Uterus (tissue), 4 donors: ENCODE data around the gene ZNF786. TPM values are rescaled to one million over a fixed set of nuclear protein-coding genes. Genes with fewer than 3 reads are reported as not detected.

Experiments
- DNase-seq, 2 donors: peaks; one replicate each; pipeline ENCODE4 v3.0.0-alpha.2; 2019 to 2020
- H3K27ac ChIP-seq, 2 donors: fragments of 200-600 bp; sonication (generic); 1 replicate in 1 of 2; 2 replicates in 1 of 2; pipeline ENCODE4 v1.5.1; 2016 to 2018
- H3K27me3 ChIP-seq, 2 donors: fragments of 200-600 bp; sonication (generic); one replicate each; pipeline ENCODE4 v1.5.1; 2018 to 2019; ENCODE audit warnings: control low read depth in 1 of 2
- H3K36me3 ChIP-seq, 2 donors: fragments of 200-600 bp; sonication (generic); one replicate each; pipeline ENCODE4 v1.5.1; 2019; ENCODE audit warnings: control low read depth in 1 of 2
- H3K4me1 ChIP-seq, 2 donors: fragments of 200-600 bp; sonication (generic); one replicate each; pipeline ENCODE4 v1.5.1; 2018 to 2019; ENCODE audit warnings: control low read depth in 1 of 2
- H3K4me3 ChIP-seq, 2 donors: fragments of 200-600 bp; sonication (generic); 1 replicate in 1 of 2; 2 replicates in 1 of 2; pipeline ENCODE4 v1.5.1; 2018 to 2019; ENCODE audit warnings: mild to moderate bottlenecking in 1 of 2
- H3K9me3 ChIP-seq, 2 donors: fragments of 200-600 bp; sonication (generic); one replicate each; pipeline ENCODE4 v1.5.1; 2019; ENCODE audit warnings: control low read depth in 1 of 2
- POLR2A ChIP-seq, 2 donors: fragments of 450-650 bp; IDR thresholded peaks; one replicate each; pipeline ENCODE4 v1.6.1; 2016; ENCODE audit warnings: antibody characterized with exemption in 2 of 2, mild to moderate bottlenecking in 1 of 2, moderate library complexity in 1 of 2
- intact Hi-C: fragments of 100-400 bp; cut with DNase I; formaldehyde crosslinking; loops from one replicate; pipeline ENCODE4 v1.15.1; 2023; ENCODE audit warnings: low total_unique reads
- total RNA-seq, 4 donors: library from RNA; depleted of rRNA in 3 of 4; stranded (reverse); fragments of >200 nt in 3 of 4; gene quantifications; one replicate each; pipeline versions ENCODE4 v1.1.0 to v1.2.4, GENCODE V29; 2014 to 2023
- TF ChIP-seq, protein P1 (sequence below), 4 experiments: fragments of 200-600 bp in 2 of 4; fragments of 450-650 bp in 2 of 4; sonication (generic) in 2 of 4; IDR thresholded peaks; one replicate each; pipeline ENCODE4 v1.5.1; 2016 to 2019; ENCODE audit warnings: antibody characterized with exemption in 4 of 4, mild to moderate bottlenecking in 2 of 4, moderate library complexity in 1 of 4
- donor health status: DM: yes; HTN: yes; CAD: no.

The ZNF786 gene
- total RNA-seq, 4 donors from 2014 or later: 3.6 to 13.7 (median 9.7) TPM

DNA sequence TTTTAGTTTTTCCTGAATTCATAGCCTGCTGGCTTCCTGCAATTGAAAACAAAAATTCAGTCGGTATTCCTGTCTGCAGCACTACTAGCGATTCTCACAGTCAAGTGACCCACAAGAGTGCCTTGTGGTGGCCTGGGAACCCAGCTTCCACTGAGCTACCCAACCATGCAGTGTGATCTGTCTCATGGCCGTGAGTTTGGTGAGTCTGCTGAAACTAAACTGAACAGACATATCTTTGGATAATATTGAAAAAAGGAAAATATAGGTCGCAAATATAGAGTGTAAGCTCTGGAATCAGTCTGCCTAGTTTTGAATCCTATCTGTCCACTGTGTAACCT lies 18.1 kb downstream of the ZNF786 start:
- intact Hi-C loops: no loop called here
- H3K36me3 ChIP-seq: no peaks in the 10 kb centered on the region
- TF ChIP-seq, protein P1, sequence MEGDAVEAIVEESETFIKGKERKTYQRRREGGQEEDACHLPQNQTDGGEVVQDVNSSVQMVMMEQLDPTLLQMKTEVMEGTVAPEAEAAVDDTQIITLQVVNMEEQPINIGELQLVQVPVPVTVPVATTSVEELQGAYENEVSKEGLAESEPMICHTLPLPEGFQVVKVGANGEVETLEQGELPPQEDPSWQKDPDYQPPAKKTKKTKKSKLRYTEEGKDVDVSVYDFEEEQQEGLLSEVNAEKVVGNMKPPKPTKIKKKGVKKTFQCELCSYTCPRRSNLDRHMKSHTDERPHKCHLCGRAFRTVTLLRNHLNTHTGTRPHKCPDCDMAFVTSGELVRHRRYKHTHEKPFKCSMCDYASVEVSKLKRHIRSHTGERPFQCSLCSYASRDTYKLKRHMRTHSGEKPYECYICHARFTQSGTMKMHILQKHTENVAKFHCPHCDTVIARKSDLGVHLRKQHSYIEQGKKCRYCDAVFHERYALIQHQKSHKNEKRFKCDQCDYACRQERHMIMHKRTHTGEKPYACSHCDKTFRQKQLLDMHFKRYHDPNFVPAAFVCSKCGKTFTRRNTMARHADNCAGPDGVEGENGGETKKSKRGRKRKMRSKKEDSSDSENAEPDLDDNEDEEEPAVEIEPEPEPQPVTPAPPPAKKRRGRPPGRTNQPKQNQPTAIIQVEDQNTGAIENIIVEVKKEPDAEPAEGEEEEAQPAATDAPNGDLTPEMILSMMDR (IDR thresholded peaks at IDR 0.05): no peak
- no peak for TF ChIP-seq POLR2A (IDR thresholded peaks at IDR 0.05)
- no peak for DNase-seq
- H3K9me3 ChIP-seq: no peaks in the 10 kb centered on the region
- H3K27ac ChIP-seq: no peak overlapping the region
- H3K27me3 ChIP-seq: no peaks in the 10 kb centered on the region
- H3K4me1 ChIP-seq: no peaks in the 10 kb centered on the region
- H3K4me3 ChIP-seq: no peak overlapping the region

DNA sequence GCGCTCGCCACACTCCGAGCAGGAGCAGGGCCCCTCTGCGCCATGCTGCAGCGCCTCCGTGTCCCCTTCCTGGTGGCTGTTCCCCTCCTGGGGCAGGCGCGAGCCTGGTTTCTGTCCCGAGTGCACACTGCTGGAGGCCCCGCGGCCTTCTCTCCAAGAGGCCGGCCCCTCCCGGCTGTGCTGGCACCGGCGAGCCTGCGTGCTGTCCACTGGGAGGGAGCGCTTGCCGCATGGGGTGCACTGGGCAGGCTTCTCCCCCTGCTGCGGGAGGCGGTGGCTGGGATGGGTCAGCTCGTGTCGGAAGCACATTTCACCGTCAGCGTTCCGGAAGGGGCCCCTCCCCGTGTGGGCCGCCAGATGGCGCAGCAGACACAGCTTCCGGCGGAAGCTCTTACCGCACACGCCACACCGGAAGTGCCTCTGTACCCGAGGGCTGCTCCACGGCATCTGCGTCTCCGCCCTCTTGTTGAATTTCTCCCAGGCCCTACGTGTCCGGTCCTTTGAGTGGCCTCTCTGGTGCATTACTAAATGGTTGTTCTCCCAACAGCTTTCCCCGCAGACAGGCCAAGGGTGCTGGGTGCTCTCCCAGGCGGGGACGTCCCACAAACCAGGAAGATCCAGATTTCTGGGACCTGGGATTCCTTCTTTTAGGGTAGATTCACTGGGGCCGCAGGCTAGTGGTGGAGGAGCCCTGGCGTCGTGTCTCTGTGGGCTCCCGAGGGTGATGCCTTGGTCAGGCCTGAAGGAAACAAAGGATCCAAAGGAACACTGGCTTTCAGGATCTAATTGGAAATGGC lies 18.7 kb downstream of the ZNF786 start:
- H3K27me3 ChIP-seq: no peaks in the 10 kb centered on the region
- intact Hi-C loops: no loop called here
- no peak for DNase-seq
- no peaks in the 10 kb centered on the region for H3K9me3 ChIP-seq
- TF ChIP-seq POLR2A (IDR thresholded peaks at IDR 0.05): no peak
- TF ChIP-seq, protein P1 (IDR thresholded peaks at IDR 0.05): no peak
- H3K4me3 ChIP-seq: no peak overlapping the region
- H3K27ac ChIP-seq: no peak overlapping the region
- H3K4me1 ChIP-seq: no peaks in the 10 kb centered on the region
- H3K36me3 ChIP-seq: no peaks in the 10 kb centered on the region

DNA sequence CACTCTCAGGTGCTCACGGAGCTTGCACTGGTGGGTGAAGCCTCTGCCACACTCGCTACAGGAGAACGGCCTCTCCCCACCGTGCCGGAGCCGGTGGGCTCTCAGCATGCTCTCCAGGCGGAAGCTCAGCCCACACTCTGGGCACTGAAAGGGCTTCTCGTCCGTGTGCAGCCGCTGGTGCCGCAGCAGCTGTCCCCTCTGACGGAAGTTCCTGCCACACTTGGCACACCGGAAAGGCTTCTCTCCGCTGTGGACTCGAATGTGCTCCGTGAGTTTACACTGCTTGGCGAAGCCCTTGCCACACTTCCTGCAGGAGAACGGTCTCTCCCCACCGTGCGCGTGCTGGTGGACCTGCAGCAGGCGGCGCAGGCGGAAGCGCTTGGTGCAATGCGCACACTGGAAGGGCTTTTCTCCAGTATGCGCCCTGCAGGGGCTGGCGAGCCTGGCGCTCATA lies 19.3 kb downstream of the ZNF786 start:
- H3K9me3 ChIP-seq: no peaks in the 10 kb centered on the region
- intact Hi-C loops: no loop called here
- no peaks in the 10 kb centered on the region for H3K36me3 ChIP-seq

DNA sequence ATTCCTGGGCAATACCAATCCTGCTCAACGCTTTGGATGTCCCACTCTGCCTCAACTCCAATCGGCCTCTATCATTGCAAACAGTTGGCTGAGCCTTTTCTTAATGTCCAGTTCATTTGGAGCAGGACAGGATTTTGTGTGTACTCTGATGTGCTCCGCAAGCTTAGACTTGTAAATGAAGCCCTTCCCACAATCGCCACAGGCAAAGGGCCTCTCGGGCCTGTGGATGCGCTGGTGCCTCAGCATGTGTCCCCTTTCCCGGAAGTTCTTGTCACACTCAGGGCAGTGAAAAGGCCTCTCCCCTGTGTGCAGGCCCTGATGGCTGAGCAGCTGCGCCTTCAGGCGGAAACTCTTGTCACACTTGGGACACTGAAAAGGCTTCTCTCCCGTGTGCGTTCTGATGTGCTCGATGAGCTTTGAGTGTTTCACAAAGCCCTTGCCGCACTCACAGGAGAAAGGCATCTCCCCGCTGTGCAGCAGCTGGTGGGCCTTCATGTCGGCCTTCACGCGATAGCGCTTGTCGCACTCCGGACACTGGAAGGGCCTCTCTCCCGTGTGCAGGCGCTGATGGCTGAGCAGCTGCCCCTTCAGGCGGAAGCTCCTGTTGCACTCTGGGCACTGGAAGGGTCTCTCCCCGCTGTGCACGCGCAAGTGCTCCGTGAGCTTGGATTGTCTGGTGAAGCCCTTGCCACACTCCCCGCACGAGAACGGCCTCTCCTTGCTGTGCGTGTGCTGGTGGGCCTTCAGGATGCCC lies 20.0 kb downstream of the ZNF786 start:
- intact Hi-C loops: no loop called here
- H3K4me3 ChIP-seq: no peak overlapping the region
- no peaks in the 10 kb centered on the region for H3K4me1 ChIP-seq
- H3K36me3 ChIP-seq: no peaks in the 10 kb centered on the region
- no peaks in the 10 kb centered on the region for H3K27me3 ChIP-seq
- no peaks in the 10 kb centered on the region for H3K9me3 ChIP-seq
- no peak overlapping the region for H3K27ac ChIP-seq
- DNase-seq: no peak
- TF ChIP-seq, protein P1 (IDR thresholded peaks at IDR 0.05): no peak
- TF ChIP-seq POLR2A (IDR thresholded peaks at IDR 0.05): no peak

More for the DNA sequence above, 19.3 kb downstream of the ZNF786 start:
- Histone ChIP-seq H3K4me1 (no peaks in the 10 kb centered on the region), H3K27ac (no peak overlapping the region), H3K4me3 (no peak overlapping the region), H3K27me3 (no peaks in the 10 kb centered on the region)
- TF ChIP-seq POLR2A (IDR thresholded peaks at IDR 0.05): no peak
- TF ChIP-seq, protein P1 (IDR thresholded peaks at IDR 0.05): no peak
- no peak for DNase-seq

DNA sequence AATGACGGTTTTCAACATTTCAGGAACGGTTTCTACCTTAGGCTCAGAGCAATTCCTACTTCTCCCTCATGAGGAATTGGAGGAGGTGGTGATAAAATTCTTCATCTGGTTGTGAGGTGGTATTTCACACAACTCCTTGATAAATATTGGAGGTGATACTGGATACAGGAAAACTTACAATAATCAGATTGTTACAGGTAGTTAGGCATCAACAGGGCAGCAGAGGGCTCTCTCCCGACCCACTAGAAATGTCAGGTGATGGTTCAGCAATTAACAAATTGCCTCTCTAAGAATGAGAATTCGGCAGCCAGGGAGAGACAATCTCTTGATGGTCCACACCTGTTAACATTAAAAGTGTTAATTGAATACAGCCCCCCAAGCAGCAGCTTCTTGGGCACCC lies 22.6 kb downstream of the ZNF786 start:
- Histone ChIP-seq H3K27ac (no peak overlapping the region), H3K27me3 (no peaks in the 10 kb centered on the region), H3K4me1 (no peaks in the 10 kb centered on the region), H3K36me3 (no peaks in the 10 kb centered on the region), H3K9me3 (no peaks in the 10 kb centered on the region), H3K4me3 (no peak overlapping the region)
- no peak for TF ChIP-seq POLR2A (IDR thresholded peaks at IDR 0.05)
- TF ChIP-seq, protein P1 (IDR thresholded peaks at IDR 0.05): no peak
- DNase-seq: no peak
- intact Hi-C loops: no loop called here
